Naive thymus-derived CD4-positive, alpha-beta T cell (primary cell): Measurements from ENCODE around the gene PITPNB. TPM values are rescaled to one million over a fixed set of nuclear protein-coding genes. Genes with fewer than 3 reads are reported as not detected.

Experiments
- ATAC-seq: fragments of 150-1000 bp; cut with Tn5 transposase; 2 replicates; pipeline ENCODE4 v1.10.0; 2021; ENCODE audit warnings: mild to moderate bottlenecking, moderate library complexity
- CTCF ChIA-PET: fragments of 350-600 bp; sonication (Branson Sonifier 250); formaldehyde crosslinking; loops from one replicate; lab custom pipeline; 2021; ENCODE audit warnings: antibody characterized with exemption; lab: Charles Lee
- POLR2A ChIA-PET: fragments of 350-600 bp; sonication (Branson Sonifier 250); formaldehyde crosslinking; loops from one replicate; lab custom pipeline; 2021; ENCODE audit warnings: antibody characterized with exemption, inconsistent platforms; lab: Charles Lee
- DNase-seq, 9 donors: peaks; one replicate each; pipeline versions ENCODE4 v3.0.0 to v3.0.0-alpha.2; 2020 to 2022; ENCODE audit warnings: mixed read lengths in 1 of 9
- H3K27ac ChIP-seq: one replicate; pipeline ENCODE4 v1.7.0; 2013; ENCODE audit warnings: mild to moderate bottlenecking, low read depth, low read length, moderate library complexity
- H3K27me3 ChIP-seq, 2 donors: one replicate each; pipeline ENCODE4 v1.7.0; 2013; ENCODE audit warnings: low read length in 2 of 2, mild to moderate bottlenecking in 2 of 2, moderate library complexity in 2 of 2; ENCODE audit not compliant: control insufficient read depth in 2 of 2, insufficient read depth in 2 of 2
- H3K36me3 ChIP-seq, 3 experiments: 1 replicate in 2 of 3; 2 replicates in 1 of 3; pipeline ENCODE4 v1.7.0; 2013; ENCODE audit warnings: low read length in 3 of 3, mild to moderate bottlenecking in 3 of 3, moderate library complexity in 1 of 3; ENCODE audit not compliant: insufficient read depth in 3 of 3, control insufficient read depth in 2 of 3
- H3K4me1 ChIP-seq, 2 donors: one replicate each; pipeline ENCODE4 v1.7.0; 2013; ENCODE audit warnings: low read length in 2 of 2, mild to moderate bottlenecking in 2 of 2, moderate library complexity in 1 of 2; ENCODE audit not compliant: control insufficient read depth in 2 of 2, insufficient read depth in 2 of 2
- H3K4me3 ChIP-seq: 2 replicates; pipeline ENCODE4 v1.7.0; 2013; ENCODE audit warnings: mild to moderate bottlenecking, low read length
- H3K9me3 ChIP-seq, 3 experiments: 1 replicate in 2 of 3; 2 replicates in 1 of 3; pipeline ENCODE4 v1.7.0; 2013; ENCODE audit warnings: low read length in 3 of 3; ENCODE audit not compliant: control insufficient read depth in 2 of 3
- H3K27ac Mint-ChIP-seq, 9 donors: one replicate each; pipeline ENCODE4 v1.8.0; 2020 to 2022; ENCODE audit warnings: mixed read lengths in 9 of 9, mild to moderate bottlenecking in 8 of 9, moderate library complexity in 5 of 9, inconsistent platforms in 2 of 9
- H3K27me3 Mint-ChIP-seq, 5 donors: one replicate each; pipeline ENCODE4 v1.8.0; 2021 to 2022; ENCODE audit warnings: mixed read lengths in 5 of 5, mild to moderate bottlenecking in 1 of 5
- H3K36me3 Mint-ChIP-seq, 5 donors: one replicate each; pipeline ENCODE4 v1.8.0; 2020 to 2022; ENCODE audit warnings: mixed read lengths in 5 of 5, mild to moderate bottlenecking in 3 of 5, inconsistent platforms in 1 of 5
- H3K4me1 Mint-ChIP-seq, 7 donors: one replicate each; pipeline ENCODE4 v1.8.0; 2020 to 2022; ENCODE audit warnings: mixed read lengths in 7 of 7, mild to moderate bottlenecking in 3 of 7, inconsistent platforms in 1 of 7
- H3K4me3 Mint-ChIP-seq, 10 donors: one replicate each; pipeline ENCODE4 v1.8.0; 2020 to 2022; ENCODE audit warnings: mild to moderate bottlenecking in 10 of 10, mixed read lengths in 10 of 10, moderate library complexity in 6 of 10, inconsistent platforms in 2 of 10
- H3K9me3 Mint-ChIP-seq, 11 donors: one replicate each; pipeline ENCODE4 v1.8.0; 2020 to 2022; ENCODE audit warnings: mixed read lengths in 11 of 11, mild to moderate bottlenecking in 4 of 11, inconsistent platforms in 1 of 11, moderate library complexity in 1 of 11
- intact Hi-C, 2 donors: fragments of 100-400 bp; cut with micrococcal nuclease; formaldehyde crosslinking; loops; one replicate each; pipeline ENCODE4 v1.15.1; 2023
- polyA plus RNA-seq, 2 donors: library from polyadenylated mRNA; unstranded; fragments of 300-500 nt; fragmentation: Illumina TruSeq; gene quantifications; one replicate each; pipeline ENCODE4 v1.2.3, GENCODE V29; 2021
- total RNA-seq, 6 experiments: library from RNA in 5 of 6; stranded (reverse) in 5 of 6; gene quantifications; 1 replicate in 5 of 6; 2 replicates in 1 of 6; pipeline ENCODE4 v1.2.3 and lab custom pipeline; 2021 to 2026

The PITPNB gene
- total and polyA plus RNA-seq, 7 experiments from 2014 or later, result 56.3 to 98.8 (median 62.8) TPM

DNA sequence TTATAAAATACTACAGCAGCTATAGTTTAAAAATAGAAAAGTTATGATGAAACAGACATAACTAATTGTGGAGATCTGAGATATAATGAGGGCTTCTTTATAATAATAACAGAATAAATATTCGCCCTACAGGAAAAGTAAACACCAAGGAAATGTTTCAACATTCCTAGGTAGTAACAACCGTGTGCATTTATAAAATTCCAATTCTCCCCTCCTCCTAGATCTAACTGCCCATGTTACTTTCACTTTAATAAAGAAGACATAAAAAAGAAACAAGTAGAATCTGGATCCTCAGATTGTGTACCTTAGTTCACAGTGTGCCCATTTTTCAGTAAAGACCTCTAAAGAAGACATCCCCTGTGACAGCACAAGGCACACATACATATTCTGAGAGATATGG, 59.7 kb downstream of the PITPNB start:
- POLR2A ChIA-PET, result interaction anchor here (1.0 kb wide), 1 partner anchor 24 kb away, joined by 3 read pairs; no protein-coding TSS in a partner anchor
- Histone ChIP-seq H3K27me3 (no peaks in the 10 kb centered on the region), H3K4me3 (no peak overlapping the region), H3K4me1 (no peaks in the 10 kb centered on the region), H3K27ac (no peak overlapping the region), H3K36me3 (peaks cover 17 to 63% (median 26%) of the 10 kb centered on the region in 3 experiments), H3K9me3 (no peaks in the 10 kb centered on the region)
- H3K4me3 Mint-ChIP-seq, result no peak overlapping the region
- intact Hi-C loops, result no loop called here
- H3K36me3 Mint-ChIP-seq, result peaks cover 0 to 44% (median 30%) of the 10 kb centered on the region in 5 donors
- peaks cover 0 to 25% (median 0%) of the 10 kb centered on the region in 7 donors for H3K4me1 Mint-ChIP-seq
- peak overlapping the region in 2 of 9 donors; percentile 28 to 48 for H3K27ac Mint-ChIP-seq
- no peak for DNase-seq
- H3K27me3 Mint-ChIP-seq, result no peaks in the 10 kb centered on the region
- no peak for ATAC-seq
- H3K9me3 Mint-ChIP-seq, result no peaks in the 10 kb centered on the region
- CTCF ChIA-PET, result no interaction called here

DNA sequence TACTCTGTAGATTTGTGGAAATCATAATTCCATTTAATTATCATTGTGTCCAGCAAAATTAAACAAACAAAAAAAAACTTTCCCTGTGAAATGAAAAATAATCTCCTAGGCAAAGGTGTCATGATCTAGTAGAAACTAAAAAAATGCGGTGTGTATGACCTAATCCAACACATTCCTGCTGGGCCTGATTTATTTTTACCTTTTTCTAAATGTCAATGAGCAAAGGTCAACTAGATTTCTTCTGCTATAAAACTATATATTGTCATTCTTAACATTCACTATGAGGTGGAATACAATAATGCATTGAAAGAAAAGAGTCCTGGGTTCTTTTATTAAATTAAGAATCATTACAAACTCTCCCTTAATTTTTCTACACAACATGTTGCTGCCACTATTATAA, 60.4 kb downstream of the PITPNB start:
- no peaks in the 10 kb centered on the region for H3K27me3 Mint-ChIP-seq
- H3K4me3 ChIP-seq, result no peak overlapping the region
- H3K9me3 ChIP-seq, result no peaks in the 10 kb centered on the region
- H3K27ac ChIP-seq, result no peak overlapping the region
- H3K27me3 ChIP-seq, result no peaks in the 10 kb centered on the region
- POLR2A ChIA-PET, result no interaction called here
- peaks cover 17 to 63% (median 26%) of the 10 kb centered on the region in 3 experiments for H3K36me3 ChIP-seq
- DNase-seq (no peak), ATAC-seq (no peak)
- peaks cover 0 to 50% (median 31%) of the 10 kb centered on the region in 5 donors for H3K36me3 Mint-ChIP-seq
- no peaks in the 10 kb centered on the region for H3K9me3 Mint-ChIP-seq
- H3K27ac Mint-ChIP-seq, result peak overlapping the region in 1 of 9 donors; percentile 19
- CTCF ChIA-PET, result no interaction called here
- peaks cover 0 to 26% (median 0%) of the 10 kb centered on the region in 7 donors for H3K4me1 Mint-ChIP-seq
- H3K4me3 Mint-ChIP-seq, result no peak overlapping the region
- no peaks in the 10 kb centered on the region for H3K4me1 ChIP-seq
- intact Hi-C loops, result no loop called here

DNA sequence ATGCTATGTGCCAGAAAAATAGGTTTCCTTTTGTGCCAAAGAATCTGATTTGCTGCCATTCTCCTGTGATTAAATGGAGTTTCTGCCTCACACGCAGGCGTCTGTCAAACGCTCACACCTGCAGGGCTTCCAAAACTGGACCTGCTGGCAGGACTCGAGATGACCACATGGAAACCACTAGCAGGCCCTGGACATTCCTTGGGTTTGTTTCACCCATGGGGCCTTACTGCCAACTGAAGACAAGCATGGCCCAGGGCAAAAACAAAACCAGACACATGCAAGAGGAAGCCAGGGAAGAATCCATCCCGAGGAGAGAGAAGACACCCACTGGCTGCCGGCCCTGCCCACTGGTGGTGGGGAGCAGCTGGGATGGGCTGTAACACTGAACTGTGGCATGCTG, 61.6 kb downstream of the PITPNB start:
- H3K4me3 ChIP-seq, result no peak overlapping the region
- CTCF ChIA-PET, result no interaction called here
- no peaks in the 10 kb centered on the region for H3K4me1 ChIP-seq
- DNase-seq (no peak), ATAC-seq (no peak)
- H3K9me3 Mint-ChIP-seq, result no peaks in the 10 kb centered on the region
- H3K36me3 Mint-ChIP-seq, result peaks cover 0 to 58% (median 37%) of the 10 kb centered on the region in 5 donors
- H3K4me1 Mint-ChIP-seq, result peaks cover 0 to 21% (median 0%) of the 10 kb centered on the region in 7 donors
- no peak overlapping the region for H3K4me3 Mint-ChIP-seq
- POLR2A ChIA-PET, result no interaction called here
- intact Hi-C loops, result no loop called here
- H3K27ac ChIP-seq, result no peak overlapping the region
- peaks cover 17 to 74% (median 29%) of the 10 kb centered on the region in 3 experiments for H3K36me3 ChIP-seq
- peak overlapping the region in 1 of 9 donors; percentile 19 for H3K27ac Mint-ChIP-seq
- no peaks in the 10 kb centered on the region for H3K27me3 ChIP-seq
- H3K9me3 ChIP-seq, result no peaks in the 10 kb centered on the region
- no peaks in the 10 kb centered on the region for H3K27me3 Mint-ChIP-seq

DNA sequence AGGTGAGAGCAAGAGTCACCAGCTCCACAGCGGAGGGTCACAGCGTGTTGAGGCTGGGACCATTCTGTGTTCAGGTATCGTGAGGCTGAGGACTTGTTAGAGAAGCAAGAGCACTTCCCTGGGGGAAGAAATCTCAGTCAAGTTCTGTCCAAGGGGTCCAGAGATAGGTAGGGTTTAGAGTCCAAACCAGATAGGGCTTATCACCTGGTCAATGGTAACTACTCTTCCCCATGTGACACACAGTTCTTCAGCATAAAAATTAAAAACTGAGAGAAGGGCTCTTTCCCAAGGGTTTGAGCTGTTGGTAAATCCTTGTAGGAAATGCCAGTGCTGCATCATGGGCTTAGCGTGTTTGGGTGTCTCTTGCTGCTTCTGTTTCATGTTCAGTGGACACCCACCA, 62.7 kb downstream of the PITPNB start:
- DNase-seq, result no peak
- H3K4me3 ChIP-seq, result no peak overlapping the region
- H3K4me1 ChIP-seq, result no peaks in the 10 kb centered on the region
- ChIA-PET CTCF (no interaction called here), POLR2A (no interaction called here)
- peaks cover 20 to 75% (median 35%) of the 10 kb centered on the region in 3 experiments for H3K36me3 ChIP-seq
- H3K27me3 Mint-ChIP-seq, result no peaks in the 10 kb centered on the region
- H3K4me3 Mint-ChIP-seq, result no peak overlapping the region
- H3K9me3 Mint-ChIP-seq, result no peaks in the 10 kb centered on the region
- no peak for ATAC-seq
- H3K4me1 Mint-ChIP-seq, result peaks cover 0 to 23% (median 0%) of the 10 kb centered on the region in 7 donors
- no peaks in the 10 kb centered on the region for H3K27me3 ChIP-seq
- no peak overlapping the region for H3K27ac ChIP-seq
- peak overlapping the region in 1 of 9 donors; percentile 15 for H3K27ac Mint-ChIP-seq
- H3K9me3 ChIP-seq, result no peaks in the 10 kb centered on the region
- intact Hi-C loops, result no loop called here
- H3K36me3 Mint-ChIP-seq, result peaks cover 0 to 63% (median 41%) of the 10 kb centered on the region in 5 donors

DNA sequence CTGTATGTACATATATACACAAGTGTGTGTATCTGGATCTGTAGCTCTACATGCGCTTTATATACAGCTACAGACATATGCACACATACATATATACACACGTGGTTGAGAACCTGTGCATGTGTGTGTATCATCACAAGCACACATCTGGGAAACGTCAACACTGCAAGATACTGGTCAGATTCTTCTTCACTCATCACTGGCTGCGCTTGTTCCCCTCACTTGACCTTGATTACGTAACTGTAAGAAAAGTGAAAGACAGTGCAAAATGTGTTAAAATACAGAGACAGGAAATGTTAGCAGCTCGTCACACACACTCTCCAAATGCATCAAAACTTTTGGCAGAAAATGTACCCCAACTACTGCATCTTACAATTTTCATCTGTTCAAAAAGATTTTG, 65.6 kb downstream of the PITPNB start:
- ATAC-seq, result peak; percentile 38
- H3K27me3 ChIP-seq, result no peaks in the 10 kb centered on the region
- no peak for DNase-seq
- H3K4me3 ChIP-seq, result no peak overlapping the region
- Mint-ChIP-seq H3K27ac (no peak overlapping the region), H3K4me3 (peak overlapping the region in 1 of 10 donors; percentile 40), H3K9me3 (no peaks in the 10 kb centered on the region), H3K4me1 (peaks cover 0 to 24% (median 2%) of the 10 kb centered on the region in 7 donors), H3K36me3 (peaks cover 9 to 65% (median 47%) of the 10 kb centered on the region in 5 donors), H3K27me3 (no peaks in the 10 kb centered on the region)
- ChIA-PET CTCF (no interaction called here), POLR2A (interaction anchor here (0.6 kb wide), 1 partner anchor 590 kb away, joined by 4 read pairs; no protein-coding TSS in a partner anchor)
- no peaks in the 10 kb centered on the region for H3K4me1 ChIP-seq
- no peaks in the 10 kb centered on the region for H3K9me3 ChIP-seq
- intact Hi-C loops, result no loop called here
- peaks cover 16 to 83% (median 27%) of the 10 kb centered on the region in 3 experiments for H3K36me3 ChIP-seq
- H3K27ac ChIP-seq, result no peak overlapping the region

DNA sequence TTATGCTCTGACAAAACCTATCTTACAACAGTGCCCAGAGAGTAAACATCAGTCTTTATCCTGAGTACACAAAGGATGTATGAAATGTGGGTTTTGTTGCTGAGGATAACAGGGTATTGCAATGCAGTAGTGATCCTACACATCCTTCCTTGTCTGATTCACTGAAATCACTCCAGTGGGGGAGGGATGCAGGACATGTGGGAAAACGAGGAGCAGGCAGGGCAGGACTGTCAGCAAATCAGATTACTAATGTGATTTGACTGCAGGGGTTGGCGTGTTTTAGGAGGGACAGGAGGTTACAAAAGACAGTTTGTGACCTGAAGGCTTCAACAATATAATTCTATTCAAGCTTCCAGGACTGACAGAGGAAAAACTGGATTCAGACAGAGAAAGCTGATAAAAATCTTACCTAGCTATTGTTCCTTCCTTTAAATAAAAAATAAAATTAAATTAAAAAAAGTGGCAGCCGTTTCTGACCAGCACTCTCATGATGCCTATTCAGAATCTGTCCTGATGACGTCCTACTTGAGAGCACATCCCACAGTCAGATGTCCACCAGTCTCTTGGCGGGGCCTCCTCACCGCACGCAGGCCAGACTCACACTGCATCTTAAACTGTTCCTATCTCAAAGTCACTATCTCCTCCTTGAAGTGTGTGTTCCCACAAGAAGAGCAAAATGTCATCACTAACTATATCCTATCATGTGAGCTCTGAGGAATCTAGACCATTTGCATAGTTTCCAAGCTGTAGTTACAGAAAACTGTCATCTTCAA, 66.9 kb downstream of the PITPNB start:
- peaks cover 17 to 80% (median 19%) of the 10 kb centered on the region in 3 experiments for H3K36me3 ChIP-seq
- no peaks in the 10 kb centered on the region for H3K27me3 ChIP-seq
- Mint-ChIP-seq H3K27me3 (no peaks in the 10 kb centered on the region), H3K36me3 (peaks cover 13 to 61% (median 44%) of the 10 kb centered on the region in 5 donors), H3K4me3 (no peak overlapping the region), H3K9me3 (no peaks in the 10 kb centered on the region), H3K27ac (no peak overlapping the region), H3K4me1 (peaks cover 0 to 24% (median 2%) of the 10 kb centered on the region in 7 donors)
- ATAC-seq (no peak), DNase-seq (no peak)
- intact Hi-C loops, result no loop called here
- no peaks in the 10 kb centered on the region for H3K4me1 ChIP-seq
- ChIA-PET CTCF (no interaction called here), POLR2A (interaction anchor here (0.9 kb wide), 1 partner anchor 9 kb away, joined by 3 read pairs; no protein-coding TSS in a partner anchor)
- H3K9me3 ChIP-seq, result no peaks in the 10 kb centered on the region
- no peak overlapping the region for H3K4me3 ChIP-seq
- H3K27ac ChIP-seq, result no peak overlapping the region
